Measurements from ENCODE around the gene BLNK.
"Not testable (repeated sequence)": the region's sequence is repeated elsewhere in the genome, so short reads cannot be mapped to it uniquely, and the experiment has no call there.

BLNK gene

DNA sequence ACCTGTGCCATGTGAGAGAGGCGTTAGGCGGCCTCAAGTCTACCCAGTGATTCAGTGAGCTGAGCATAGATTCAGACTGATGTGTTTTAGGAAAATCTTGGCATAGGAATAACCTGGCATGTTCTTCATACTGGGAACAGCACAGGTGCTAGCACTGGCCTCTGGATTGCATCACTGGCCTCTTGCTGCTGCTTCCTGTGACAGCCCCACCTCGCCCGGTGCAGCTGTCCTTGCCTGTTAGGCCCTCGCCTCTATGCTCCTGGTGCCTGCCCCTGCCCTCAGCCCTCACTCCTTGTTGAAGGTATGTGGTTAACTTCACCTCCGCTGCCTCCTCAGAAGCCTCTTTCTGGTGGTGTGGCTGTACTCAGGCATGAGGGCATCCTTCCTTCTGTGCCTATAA is 46.2 kb downstream of the BLNK start:
- DNase-seq (ENCODE audit: low read depth): no peak

DNA sequence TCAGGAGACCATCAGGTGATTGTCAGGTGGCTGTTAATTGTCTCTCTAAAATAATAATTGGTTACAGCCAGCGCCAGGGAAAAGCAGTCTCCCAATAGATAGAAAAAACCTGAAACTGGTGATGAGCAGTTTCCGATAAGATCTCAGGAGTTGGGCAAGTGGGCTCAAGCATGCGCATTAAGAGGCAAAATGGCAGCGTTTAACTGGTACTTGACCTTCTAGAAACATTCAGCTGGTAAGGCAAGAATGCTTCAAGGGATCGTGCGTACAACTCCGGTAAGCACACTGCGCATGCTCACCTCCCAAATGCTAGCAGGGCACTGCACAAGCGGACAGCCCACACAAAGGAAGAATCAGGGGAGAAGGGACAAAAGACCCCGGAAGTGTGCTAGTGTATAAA is 48.5 kb downstream of the BLNK start:
- DNase-seq (ENCODE audit: low read depth): no peak

DNA sequence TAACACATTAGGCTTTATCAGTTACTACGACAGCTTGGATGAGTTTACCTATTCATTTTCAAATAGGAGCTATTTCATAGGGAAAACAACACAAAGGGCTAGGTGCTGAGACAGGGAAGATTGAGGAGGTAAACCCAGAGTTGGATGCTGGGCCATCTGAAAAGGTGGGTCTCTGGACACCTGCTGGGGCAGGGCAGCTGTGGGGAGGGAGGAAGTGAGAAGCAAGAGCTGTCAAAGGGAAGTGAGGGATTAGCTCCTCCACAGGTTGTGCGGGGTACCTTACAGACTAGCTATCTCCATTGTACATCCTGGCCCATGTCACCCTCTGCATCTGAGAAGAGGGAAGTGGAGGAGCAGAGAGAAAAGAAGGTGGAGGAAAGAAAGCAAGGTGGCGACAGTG is 48.9 kb downstream of the BLNK start:
- DNase-seq (ENCODE audit: low read depth): no peak

DNA sequence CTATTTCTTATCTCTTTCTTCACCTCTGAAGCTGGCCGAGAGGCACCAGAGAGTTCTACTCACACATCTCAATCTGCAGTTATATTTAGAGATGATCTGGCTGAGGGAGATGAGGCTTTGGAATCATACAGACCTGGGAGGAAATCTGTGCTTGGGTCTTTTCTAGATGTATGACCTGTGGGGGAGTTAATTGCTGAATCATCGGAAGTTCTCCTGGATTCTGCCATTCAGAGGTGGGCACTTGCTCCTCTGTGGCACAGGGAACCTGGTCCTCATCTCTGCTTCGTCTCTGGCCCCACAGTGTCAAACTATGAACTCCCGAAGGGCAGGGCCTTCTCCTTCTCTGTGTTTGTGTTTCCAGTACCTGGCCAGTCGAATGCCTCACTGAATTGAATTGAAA is 52.5 kb downstream of the BLNK start:
- no peak for DNase-seq (ENCODE audit: low read depth)

DNA sequence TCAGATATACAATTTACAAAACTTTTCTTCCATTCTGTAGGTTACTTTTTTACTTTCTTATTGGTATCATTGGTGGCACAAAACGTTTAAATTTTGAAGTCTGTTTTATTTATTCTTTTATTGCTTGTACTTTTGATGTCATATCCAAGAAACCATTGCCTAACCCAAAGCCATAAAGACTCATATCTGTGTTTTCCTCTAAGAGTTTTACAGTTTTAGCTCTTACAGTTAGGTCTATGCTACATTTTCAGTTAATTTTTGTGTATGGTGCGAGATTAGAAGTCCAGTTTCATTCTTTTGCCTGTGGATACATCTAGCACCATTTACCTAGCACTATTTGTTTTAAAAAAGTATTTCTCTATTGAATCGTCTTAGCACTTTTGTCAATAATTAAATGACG is 53.7 kb downstream of the BLNK start:
- no peak for DNase-seq (ENCODE audit: low read depth)

DNA sequence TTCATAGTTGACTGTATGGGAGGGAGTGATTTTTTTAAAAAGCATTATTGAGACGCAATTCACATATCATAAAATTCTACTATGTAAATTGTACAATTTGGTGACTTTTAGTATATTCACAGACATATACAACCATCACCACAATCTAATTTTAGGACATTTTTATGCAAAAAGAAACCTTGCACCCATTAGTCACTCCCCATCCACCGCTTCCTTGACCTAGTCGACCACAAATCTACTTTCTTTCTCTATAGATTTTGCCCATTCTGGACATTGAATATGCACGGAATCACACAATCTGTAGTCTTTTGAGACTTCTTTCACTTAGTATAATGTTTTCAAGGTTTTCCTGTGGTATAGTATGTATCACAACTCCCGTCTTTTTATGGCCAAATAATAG is 54.6 kb downstream of the BLNK start:
- DNase-seq (ENCODE audit: low read depth): no peak

DNA sequence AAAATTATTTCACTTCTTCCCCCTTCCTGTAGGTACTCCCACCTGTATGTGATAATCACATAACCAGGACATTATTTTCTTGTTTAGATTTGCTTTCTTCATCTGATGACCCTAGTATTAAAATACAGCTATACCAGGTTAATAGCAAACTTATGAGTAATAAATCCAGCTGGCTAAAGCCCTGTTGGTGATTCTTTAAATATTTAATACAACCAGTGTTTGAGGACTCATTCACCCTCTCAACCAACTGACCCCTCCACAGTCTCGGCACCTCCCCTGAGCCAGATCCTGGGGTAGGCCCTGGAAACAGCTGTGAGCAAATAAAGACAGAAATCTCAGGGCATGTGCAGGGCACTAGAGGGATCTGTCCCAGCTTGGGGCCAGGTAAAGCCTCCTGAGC is 58.5 kb downstream of the BLNK start:
- DNase-seq (ENCODE audit: low read depth): no peak

DNA sequence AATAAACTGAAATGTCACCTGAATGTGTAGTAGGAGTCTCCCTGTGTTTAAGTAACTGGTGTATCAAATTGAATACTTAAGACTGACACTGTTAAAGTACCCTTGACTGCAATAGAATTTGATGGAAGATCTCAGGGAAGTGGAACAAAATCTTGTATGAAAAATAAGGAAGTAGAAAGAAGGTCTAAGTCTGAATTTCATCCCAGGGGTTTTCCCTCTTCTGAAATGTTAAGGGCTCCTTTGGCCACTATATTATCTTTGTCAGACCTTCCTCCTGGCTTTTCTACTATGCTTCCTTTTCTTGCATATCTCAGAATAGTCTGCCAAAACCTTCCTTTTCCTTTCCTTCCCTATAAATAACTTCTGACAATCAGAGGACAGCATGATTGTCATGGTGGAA is 59.6 kb downstream of the BLNK start:
- no peak for DNase-seq (ENCODE audit: low read depth)

DNA sequence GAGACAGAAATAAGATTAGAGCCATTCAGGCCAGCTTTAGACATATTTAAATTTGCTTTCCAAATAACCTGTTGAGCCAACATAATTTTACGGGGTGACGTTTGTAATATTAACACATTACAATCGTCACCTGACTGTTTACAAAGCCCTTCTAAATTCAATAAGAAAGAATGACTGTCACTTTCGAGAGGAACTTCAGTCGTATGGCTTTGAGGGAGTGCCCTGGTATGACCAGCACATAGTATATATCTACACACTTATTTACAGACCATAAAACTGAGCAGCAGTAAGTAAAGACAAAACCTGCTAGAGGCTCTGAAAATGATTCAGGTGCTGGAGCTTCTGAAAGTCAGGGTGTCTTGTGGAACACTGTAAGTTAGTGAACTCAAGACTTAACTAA is 62.4 kb downstream of the BLNK start:
- DNase-seq (ENCODE audit: low read depth): no peak

DNA sequence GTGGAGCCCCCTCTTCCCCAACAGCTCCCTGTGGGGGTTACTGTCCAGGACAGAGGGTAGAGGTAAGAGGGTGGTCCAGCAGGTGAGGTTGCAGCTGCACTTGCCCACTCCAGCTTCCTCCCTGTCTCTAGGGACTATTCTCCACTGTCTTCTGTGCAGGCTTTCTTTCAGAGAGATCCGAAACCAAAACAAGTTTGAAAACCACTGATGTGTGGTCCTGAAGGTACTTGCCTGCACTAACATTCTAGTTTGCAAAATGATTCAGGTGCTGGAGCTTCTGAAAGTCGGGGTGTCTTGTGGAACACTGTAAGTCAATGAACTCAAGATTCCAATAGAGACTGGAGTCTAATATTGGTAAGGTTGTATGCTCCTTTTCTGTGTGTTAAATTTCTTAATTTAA is 63.1 kb downstream of the BLNK start:
- DNase-seq (ENCODE audit: low read depth): no peak

DNA sequence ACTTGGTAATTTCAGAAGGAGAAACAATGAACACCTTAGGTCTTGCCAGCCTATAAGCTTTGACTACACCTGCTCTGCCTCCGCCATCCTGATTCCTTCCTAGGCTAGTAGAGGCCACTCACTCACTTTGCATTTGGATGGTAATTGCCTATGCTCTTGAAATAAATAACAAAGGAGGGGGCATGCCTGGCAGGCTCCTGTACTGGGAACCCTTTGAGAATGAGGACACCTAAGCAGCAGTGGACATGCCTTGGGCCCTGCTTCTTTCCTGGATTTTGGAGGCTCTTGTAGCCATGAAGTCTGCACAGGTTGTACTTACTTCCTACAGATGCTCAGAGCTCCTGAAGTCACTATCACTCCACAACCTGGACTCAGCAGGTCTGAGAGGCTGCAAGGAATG is 65.8 kb downstream of the BLNK start:
- no peak for DNase-seq (ENCODE audit: low read depth)

DNA sequence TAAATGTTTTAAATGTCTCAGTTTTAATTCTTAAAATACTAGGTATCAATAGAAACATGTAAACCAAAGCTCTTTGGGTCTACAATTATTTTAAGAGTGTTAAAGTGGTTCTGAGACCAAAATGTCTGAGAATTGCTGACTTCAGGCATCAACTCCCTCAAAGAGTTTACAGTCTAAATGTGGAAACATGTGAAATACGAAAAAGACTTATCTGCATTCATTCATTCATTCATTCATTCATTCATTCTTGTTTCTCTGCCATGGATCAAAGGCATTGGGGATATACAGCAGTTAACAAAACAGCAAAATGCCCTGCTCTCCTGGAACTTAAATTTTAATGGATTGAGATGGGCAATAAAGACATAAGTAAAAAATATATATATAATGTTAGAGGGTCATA is 69.8 kb downstream of the BLNK start:
- DNase-seq (ENCODE audit: low read depth): no peak

DNA sequence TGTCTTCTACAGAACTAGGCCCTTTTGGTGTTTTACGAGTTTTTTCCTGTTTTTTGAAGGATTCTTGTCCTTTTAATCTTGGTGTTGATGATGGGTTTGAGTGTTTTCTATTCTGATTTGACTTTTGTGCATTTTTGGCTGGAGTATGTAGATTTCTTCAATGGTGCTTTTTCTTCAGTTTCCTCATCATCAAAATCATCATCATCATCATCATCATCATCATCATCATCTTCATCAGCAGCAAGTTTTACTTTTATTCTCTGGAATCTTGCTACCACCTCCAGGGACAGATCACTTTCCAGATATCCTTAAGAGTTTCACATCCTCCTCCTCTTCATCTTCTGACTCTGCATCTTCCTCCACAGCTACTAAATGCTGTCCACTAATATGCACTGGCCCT is 81.9 kb downstream of the BLNK start:
- not testable (repeated sequence) for DNase-seq (ENCODE audit: low read depth)

DNA sequence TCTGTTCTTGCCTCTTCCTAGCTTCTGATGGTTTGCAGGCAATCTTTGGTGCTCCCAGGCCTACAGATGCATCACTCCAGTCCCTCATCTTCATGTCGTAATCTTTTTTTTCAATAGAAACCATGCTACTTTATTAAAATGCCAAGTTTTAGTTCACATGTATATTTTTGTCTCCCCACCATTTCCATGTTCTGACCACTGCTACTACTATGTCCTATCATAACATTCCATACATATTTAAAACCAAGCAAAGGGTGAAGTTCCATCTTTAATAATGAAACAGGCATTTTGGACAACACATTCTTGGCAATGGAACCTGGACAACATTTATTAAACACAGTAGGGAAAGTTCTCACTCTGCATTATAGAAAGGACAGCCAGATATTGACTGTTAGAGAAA is 82.5 kb downstream of the BLNK start:
- DNase-seq (ENCODE audit: low read depth): no peak

DNA sequence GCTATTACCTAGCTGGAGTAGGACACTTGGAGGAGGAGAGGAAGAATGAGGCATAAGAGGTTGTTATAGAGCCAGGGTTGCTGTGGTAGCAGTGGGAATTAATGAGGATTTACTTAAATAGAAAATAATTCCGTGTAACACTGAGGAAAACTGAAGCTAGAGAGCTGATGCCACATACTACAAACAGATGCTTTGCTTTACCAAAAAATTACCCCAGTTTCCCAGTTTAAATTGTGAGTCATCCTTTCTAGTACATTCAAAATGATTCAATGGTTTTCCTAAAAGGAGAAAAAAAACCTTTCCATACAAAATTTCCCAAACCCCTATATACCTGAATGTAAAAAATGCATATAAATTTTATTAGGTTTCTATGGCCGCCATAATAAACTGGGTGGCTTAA is 82.9 kb downstream of the BLNK start:
- no peak for DNase-seq (ENCODE audit: low read depth)

DNA sequence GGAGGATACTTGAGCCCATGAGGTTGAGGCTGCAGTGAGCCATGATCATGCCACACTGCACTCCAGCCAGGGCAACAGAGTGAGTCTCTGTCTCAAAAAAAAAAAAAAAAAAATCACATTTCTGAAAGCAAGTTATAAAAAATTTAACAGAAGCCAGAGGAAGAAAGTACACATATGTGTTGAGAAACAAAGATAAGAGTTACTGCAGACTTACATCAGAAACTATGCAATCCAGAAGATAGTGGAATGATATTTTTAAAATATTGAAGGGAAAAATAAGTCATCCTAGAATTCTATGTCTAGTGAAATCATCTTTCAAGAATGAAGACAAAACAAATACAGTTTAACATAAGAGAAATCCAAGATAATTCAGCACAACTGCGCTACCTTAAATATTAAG is 94.4 kb downstream of the BLNK start:
- no peak for DNase-seq (ENCODE audit: low read depth)

DNA sequence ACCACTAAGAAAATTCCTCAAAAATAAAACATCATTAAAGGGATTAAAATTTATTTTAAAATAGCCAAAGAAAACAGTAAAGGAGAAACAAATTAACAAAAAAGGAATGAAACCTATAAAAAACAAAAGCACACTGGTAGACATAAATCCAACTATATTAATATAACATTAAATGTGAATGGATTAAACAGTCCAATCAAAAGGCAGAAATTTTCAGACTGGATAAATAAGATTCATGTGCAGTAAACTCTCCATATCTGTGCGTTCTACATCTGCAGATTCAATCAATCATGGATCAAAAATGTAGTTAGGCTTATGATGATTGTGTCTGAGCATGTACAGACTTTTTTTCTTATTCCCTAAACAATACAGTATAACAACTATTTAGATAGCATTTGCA is 98.7 kb downstream of the BLNK start:
- no peak for DNase-seq (ENCODE audit: low read depth)

DNA sequence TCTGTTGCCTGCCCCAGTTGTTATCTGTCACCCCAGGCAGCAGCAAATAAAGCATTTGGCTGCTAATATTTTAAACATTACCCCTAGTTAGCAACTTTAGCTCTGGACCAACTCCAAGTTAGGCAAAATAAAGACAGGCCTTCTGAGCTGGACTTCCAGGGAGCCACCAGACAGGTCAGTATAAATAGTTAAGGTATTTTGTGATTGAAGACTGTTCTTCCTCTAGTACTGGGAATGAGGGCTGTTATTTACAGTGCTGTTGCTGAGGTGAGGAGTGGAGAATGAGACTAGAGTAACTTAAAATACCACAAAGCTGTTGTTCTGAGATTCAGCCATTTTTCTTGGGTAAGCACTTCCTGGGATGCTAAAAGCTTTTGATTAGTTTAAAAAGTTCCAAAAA is 101.1 kb downstream of the BLNK start:
- DNase-seq (ENCODE audit: low read depth): no peak

DNA sequence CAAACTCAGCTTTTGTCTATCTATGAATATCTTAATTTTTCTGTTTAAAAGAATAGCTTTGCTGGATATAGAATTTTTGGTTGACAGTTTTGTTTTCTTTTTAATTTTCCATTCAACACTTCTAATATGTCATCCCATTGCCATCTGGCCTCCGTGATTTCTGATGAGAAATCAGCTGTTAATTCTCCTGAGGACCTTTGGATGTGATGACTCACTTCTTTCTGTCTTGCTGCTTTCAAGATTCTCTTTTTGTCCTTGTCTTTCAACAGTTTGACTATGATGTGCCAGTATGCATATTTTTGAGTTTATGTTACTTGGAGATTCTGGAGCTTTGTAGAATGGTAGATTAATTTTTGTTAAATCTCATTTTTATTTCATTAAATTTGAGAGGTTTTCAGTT is 102.8 kb downstream of the BLNK start:
- DNase-seq (ENCODE audit: low read depth): no peak

DNA sequence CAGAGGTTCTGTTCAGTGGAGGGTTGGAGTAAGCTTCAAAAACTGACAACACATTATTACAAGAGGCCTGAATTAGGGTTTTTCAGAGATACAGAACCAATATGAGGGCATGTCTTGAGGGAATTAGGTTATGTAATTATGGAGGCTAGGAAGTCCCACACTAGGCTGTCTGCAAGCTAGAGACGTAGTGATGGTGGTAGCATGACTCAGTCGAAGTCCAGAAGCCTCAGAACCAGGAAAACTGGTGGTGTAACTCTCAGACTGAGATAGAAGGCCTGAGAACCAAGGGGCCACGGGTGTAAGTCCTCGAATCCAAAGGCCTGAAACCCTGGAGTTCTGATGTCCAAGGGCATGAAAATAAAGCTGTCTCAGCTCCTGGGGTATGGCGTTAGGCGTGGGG is 105.6 kb downstream of the BLNK start:
- DNase-seq (ENCODE audit: low read depth): no peak

DNA sequence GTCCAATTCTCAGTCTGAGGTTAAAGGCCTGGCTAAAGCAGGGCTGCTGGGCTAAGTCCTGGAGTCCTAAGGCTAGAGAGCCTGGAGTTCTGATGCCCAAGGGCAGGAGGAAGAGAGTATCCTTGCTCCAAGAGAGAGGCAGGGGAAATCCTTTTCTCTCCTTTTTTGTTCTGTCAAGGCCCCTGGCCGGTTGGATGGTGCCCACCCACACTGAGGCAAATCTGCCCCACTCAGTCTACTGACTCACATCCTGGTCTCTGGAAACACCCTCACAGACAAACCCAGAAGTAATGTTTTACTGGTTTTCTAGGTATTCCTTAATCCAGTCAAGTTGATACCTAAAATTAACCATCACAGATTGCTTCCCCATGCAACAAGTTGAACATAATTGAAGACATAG is 118.3 kb downstream of the BLNK start:
- DNase-seq (ENCODE audit: low read depth): no peak

DNA sequence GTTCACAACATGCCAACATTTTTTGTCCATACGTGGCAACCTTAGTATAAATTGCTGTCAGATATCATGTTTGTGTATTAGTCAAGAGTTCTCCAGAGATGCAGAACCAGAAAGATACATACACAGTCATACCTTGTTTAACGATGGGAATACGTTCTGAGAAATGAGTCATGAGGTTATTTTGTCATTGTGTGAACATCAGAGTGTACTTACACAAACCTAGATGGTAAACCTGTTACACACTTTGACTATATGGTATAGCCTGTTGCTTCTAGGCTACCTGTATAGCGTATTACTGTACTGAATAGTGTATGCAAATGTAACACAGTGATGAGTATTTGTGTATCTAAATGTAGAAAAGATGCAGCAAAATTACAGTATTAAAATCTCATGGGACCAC is 118.9 kb downstream of the BLNK start:
- DNase-seq (ENCODE audit: low read depth): no peak

Measured in stimulated activated CD8-positive, alpha-beta memory T cell treated with anti-CD3 and anti-CD28 coated beads, Interleukin-7, amount 100 ng/mL, for 24 hours (primary cell).